T47D (cell line): ENCODE measurements around the gene POLR3GL.

Source experiments
- DNase-seq, 2 experiments: peaks; one replicate each; pipeline versions ENCODE4 v3.0.0 to v3.0.0-alpha.2; 2011 to 2012; ENCODE audit warnings: low read depth in 1 of 2, low spot score in 1 of 2
- JUND ChIP-seq: IDR thresholded peaks from 2 replicates; pipeline ENCODE4 v1.6.1; 2012; ENCODE audit warnings: low read depth
- in situ Hi-C: cut with HindIII; loops from 2 replicates; pipeline ENCODE4 v1.10.0; 2016; ENCODE audit warnings: low sequenced_read_pairs, low pct_unique_long_range_greater_than_20kb

The POLR3GL gene

DNA sequence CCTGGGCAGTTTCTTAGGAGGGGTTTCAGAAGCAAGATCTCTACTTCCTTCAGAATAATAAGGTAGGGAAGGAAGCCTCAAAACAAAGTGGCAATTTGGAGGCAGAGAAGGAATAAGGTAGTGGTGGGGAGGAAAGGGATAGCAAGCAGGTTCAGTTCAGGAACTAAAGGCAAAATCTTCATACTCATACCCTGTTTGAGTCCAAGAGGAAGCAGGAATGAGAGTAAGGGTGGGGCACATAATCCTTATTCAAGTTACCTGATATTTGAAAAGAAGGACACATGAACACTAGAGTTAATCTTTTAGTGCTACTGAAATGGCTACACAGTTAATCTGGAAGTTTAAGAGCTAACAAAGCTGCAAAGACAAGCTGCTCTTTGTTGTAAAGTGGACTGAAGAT, 28.8 kb upstream of the POLR3GL start:
- in situ Hi-C loops: no loop called here
- no peak for DNase-seq
- no peak for TF ChIP-seq JUND

- TF ChIP-seq JUND: no peak
- DNase-seq: no peak
These were observed 28.2 kb upstream of the POLR3GL start for GRCh38 chr1:145936247-145936646.

DNA sequence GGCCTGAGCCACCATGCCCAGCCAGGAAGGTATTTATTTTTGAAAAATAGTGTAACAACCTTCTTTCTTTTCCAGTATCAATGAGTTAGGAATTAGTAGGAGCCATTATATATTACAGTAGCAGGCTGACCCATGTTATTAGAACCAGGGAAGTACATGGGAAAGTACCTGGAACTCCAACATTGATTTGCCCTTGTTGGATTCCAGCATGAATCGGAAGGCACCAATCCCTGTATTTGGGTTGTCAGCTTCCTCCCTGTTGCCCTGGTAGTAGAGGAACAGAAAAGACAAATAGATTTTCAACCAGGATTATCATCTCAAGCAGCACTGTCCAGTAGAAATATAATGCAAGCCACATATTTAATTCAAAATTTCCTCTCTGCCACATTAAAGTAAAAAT, 27.1 kb upstream of the POLR3GL start:
- no peak for TF ChIP-seq JUND
- no peak for DNase-seq
- in situ Hi-C loops: no loop called here

More at GRCh38 chr1:145936247-145936646, 28.2 kb upstream of the POLR3GL start:
- in situ Hi-C loops: no loop called here

GRCh38 chr1:145942405-145942804, 22.1 kb upstream of the POLR3GL start:
- DNase-seq: no peak
- in situ Hi-C loops: no loop called here
- TF ChIP-seq JUND: no peak

DNA sequence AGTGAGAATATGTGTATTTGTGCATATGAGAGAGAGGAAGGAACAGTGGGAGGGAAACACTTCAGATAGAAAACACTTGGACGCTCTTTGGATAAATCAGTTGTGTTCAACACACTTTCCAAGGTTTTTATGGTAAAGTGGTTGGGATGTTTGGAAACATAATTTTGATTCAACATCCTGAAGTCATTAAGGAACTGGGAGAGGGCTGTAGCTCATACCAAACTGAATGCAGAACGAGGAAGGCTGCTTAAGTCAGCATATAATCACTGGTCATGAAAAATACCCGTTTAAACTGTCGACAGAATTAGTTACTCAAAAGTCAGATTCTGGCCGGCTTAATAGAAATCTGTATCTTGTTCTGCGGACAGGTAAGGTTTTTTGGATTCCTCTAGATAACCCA, 21.6 kb upstream of the POLR3GL start:
- DNase-seq: no peak
- in situ Hi-C loops: no loop called here
- no peak for TF ChIP-seq JUND

DNA sequence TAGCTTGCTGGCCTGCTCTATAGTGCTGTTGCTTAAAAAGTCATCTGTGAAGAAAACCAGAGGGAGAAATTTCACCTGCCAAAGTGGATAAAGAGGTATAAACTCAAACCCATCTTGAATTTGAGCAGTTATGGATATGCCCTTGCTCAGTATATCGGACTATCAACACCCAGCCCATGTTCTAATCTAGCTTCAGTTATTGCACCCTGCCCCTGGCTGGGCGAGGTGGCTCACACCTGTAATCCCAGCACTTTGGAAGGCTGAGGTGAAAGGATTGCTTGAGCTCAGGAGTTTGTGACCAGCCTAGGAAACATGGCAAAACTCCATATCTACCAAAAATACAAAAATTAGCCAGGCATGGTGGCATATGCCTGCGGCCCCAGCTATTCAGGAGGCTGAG, 20.0 kb upstream of the POLR3GL start:
- DNase-seq: no peak
- no peak for TF ChIP-seq JUND
- in situ Hi-C loops: no loop called here

DNA sequence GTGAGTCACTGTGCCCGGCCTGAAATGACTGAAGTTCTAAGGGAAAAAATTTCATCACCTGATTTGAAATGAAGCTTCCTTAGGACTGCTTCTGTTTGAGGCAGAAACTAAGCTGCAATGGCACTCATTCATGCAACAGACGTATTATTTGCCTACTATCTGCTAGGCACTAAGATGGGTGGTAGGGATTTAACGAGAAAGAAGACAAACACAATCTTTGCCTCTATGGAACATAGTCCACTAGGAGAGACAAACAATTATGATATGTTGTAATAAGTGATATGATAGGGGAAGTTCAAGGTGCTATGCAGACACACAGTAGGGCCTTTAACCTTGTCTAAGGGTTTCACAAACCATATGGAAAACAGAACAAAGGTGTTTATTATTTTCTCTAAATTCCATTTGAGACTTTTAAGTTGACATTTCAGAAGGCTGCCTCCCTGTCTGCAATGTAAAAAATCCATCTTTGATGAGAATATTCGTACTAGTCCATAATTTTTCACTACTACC, 18.0 kb upstream of the POLR3GL start:
- in situ Hi-C loops: no loop called here
- TF ChIP-seq JUND: no peak
- DNase-seq: no peak

DNA sequence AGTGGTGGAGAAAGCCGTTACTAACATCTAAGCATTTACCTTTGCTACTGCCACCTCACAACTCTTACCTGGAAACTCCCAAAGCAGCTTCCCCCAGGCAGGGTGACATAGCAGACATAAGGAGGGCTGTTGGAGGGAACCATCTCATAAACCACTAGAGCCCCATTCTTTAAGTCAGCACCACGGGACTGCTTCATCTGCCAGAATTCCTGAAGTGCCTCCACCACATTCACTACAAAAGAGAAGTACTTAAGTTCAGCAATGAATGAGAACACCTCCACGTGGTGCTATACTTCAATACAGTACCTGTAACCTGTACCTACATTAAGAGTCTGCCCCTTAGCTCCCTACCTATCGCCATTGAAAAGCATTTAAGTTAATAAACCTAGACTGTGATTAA, 16.9 kb upstream of the POLR3GL start:
- TF ChIP-seq JUND: no peak
- in situ Hi-C loops: no loop called here
- no peak for DNase-seq

- DNase-seq: no peak
- no peak for TF ChIP-seq JUND
- in situ Hi-C loops: no loop called here
These were observed 15.3 kb upstream of the POLR3GL start for GRCh38 chr1:145949219-145949618.

GRCh38 chr1:145951526-145951925, 13.0 kb upstream of the POLR3GL start:
- no peak for DNase-seq
- in situ Hi-C loops: no loop called here
- no peak for TF ChIP-seq JUND

DNA sequence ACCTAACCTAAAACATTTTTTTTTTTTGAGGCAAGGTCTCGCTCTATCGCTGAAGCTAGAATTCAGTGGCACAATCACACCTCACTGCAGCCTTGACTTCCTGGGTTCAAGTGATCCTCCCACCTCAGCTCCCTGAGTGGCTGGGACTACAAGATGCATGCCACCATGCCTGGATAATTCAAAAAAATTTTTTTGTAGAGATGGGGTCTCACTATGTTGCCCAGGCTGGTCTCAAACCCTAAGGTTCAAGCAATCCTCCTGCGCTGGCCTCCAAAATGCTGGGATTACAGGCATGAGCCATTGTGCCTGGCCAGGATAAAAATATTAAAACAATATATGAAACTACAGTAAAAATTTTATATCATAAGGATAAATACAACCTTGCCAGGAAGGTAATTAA, 11.6 kb upstream of the POLR3GL start:
- in situ Hi-C loops: no loop called here
- no peak for DNase-seq
- TF ChIP-seq JUND: no peak

- TF ChIP-seq JUND: no peak
- DNase-seq: no peak
- in situ Hi-C loops: no loop called here
These were observed 10.6 kb upstream of the POLR3GL start for GRCh38 chr1:145953861-145954260.

DNA sequence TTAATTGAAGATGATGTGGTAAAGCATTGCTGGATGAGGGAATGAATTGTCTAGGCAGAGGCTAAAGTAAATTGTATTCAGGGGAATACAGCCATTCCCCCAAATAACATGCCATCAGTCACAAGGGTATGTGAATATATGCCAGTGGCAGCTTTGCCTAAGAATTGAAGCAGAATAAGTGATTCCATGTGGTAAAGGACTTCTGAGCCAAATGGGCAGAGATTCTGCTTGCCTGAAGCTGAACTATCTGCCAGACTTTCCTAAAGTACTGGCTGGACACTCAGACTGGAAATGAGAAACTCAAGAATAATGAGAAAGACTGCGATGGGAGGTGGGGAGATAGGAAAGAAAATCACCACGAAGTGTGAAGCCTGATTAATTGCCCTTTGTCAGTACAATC, 9.1 kb upstream of the POLR3GL start:
- in situ Hi-C loops: no loop called here
- no peak for DNase-seq
- no peak for TF ChIP-seq JUND

DNA sequence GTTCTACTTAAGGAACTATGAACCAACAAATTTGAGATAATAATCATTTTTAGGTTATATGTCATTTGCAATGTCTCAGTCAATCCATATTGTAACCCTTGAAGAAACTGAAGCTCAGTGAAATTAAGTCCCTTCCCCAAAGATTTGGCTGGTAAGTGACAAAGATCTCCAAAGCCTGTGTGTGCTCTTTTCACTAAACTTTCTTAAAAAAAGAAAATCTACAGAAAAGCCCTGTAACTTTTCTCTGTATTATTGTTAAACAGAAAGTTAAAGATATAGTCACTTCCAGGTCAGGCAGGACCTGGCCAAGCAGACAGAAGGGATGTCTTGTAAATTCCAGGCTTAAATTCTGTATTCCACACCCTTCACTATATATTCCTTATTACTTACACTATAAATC, 8.1 kb upstream of the POLR3GL start:
- DNase-seq: no peak
- no peak for TF ChIP-seq JUND
- in situ Hi-C loops: no loop called here

DNA sequence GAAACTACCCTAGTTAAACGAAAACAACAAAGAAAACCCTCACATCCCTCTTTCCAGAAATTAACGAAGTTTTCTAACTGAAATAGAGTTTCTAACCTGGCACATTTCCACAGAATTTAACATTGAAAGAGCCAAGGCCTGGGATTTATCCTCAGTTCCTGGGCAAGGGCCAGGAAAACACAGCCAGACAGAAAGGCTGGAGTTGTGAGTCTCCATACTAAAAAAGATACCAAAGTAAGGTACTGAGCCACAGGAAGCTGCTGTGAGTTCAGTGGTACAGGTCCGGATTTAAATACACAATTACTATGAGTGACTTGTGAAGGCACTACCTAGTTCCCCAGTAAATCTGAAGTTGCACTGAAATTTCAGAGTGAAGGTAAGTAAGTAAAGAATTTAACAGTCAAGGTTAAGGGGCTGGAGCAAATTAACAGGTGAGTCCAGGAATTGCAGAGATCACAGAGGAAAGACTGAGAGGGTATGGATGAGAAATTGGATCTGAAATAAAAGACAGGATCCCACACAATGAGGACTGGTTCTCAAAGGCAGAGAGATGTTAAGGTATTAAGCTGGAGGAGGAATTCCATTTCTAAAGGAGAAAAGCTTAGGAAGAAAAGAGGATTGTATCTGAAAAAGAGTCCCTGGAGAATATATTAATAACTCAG, 7.6 kb upstream of the POLR3GL start:
- in situ Hi-C loops: no loop called here
- no peak for TF ChIP-seq JUND
- DNase-seq: no peak
